ENCODE data around the gene GUK1. TPM values are rescaled to one million over a fixed set of nuclear protein-coding genes. Genes with fewer than 3 reads are reported as not detected.

GUK1 gene
- total RNA-seq, 1 donor from 2014 or later, result 299 TPM

GRCh38 chr1:228101614-228101993, 38.5 kb upstream of the GUK1 start:
- peaks cover 0 to 43% of the 10 kb centered on the region in 2 donors for H3K36me3 ChIP-seq
- TF ChIP-seq POLR2A (IDR thresholded peaks at IDR 0.05), result no peak
- no peak for TF ChIP-seq POLR2AphosphoS5 (IDR thresholded peaks at IDR 0.05; ENCODE audit: insufficient read depth in 1 of 2, low read depth in 1 of 2)
- no peak for TF ChIP-seq CTCF (IDR thresholded peaks at IDR 0.05)
- no peaks in the 10 kb centered on the region for H3K9me3 ChIP-seq
- H3K27me3 ChIP-seq, result no peaks in the 10 kb centered on the region
- peaks cover 37% of the 10 kb centered on the region for H3K4me1 ChIP-seq
- DNase-seq (ENCODE audit: extremely low spot score in 2 of 2), result peak in 1 of 2 donors; percentile 87
- H3K27ac ChIP-seq, result peak overlapping the region; percentile 91
- intact Hi-C loops (cut with DNase I), result no loop called here
- H3K4me3 ChIP-seq, result peak overlapping the region; percentile 83 to 93

- Histone ChIP-seq H3K9me3 (no peaks in the 10 kb centered on the region), H3K4me3 (peak overlapping the region; percentile 83 to 93), H3K4me1 (peaks cover 32% of the 10 kb centered on the region), H3K36me3 (peaks cover 0 to 43% of the 10 kb centered on the region in 2 donors), H3K27me3 (no peaks in the 10 kb centered on the region), H3K27ac (peak overlapping the region; percentile 91)
- TF ChIP-seq POLR2A (IDR thresholded peaks at IDR 0.05), result no peak
- intact Hi-C loops (cut with DNase I), result no loop called here
- DNase-seq (ENCODE audit: extremely low spot score in 2 of 2), result no peak
Observed at GRCh38 chr1:228101994-228102790, 37.9 kb upstream of the GUK1 start.

- TF ChIP-seq POLR2AphosphoS5 (IDR thresholded peaks at IDR 0.05; ENCODE audit: insufficient read depth in 1 of 2, low read depth in 1 of 2), result peak; percentile 87 to 89
- peak in 1 of 2 donors; percentile 48 for TF ChIP-seq POLR2A (IDR thresholded peaks at IDR 0.05)
- TF ChIP-seq CTCF (IDR thresholded peaks at IDR 0.05), result peak in 1 of 3 experiments; percentile 4
- peak within 1 kb of the TSS; percentile 83 to 93 for H3K4me3 ChIP-seq
- H3K9me3 ChIP-seq, result no peaks in the 10 kb centered on the region
- DNase-seq (ENCODE audit: extremely low spot score in 2 of 2), result no peak
- H3K27ac ChIP-seq, result peak within 1 kb of the TSS; percentile 91
- intact Hi-C loops (cut with DNase I), result no loop called here
- peaks cover 0 to 40% of the 10 kb centered on the region in 2 donors for H3K36me3 ChIP-seq
- H3K27me3 ChIP-seq, result no peaks in the 10 kb centered on the region
- peaks cover 32% of the 10 kb centered on the region for H3K4me1 ChIP-seq
Observed at GRCh38 chr1:228102791-228103620, 37.1 kb upstream of the GUK1 start, which contains the start of gene C1orf35. Gene C1orf35 (minus strand): TSS chr1:228103325. CDS start chr1:228103227, 98 bp downstream.

- no peak for DNase-seq (ENCODE audit: extremely low spot score in 2 of 2)
- H3K27ac ChIP-seq, result no peak overlapping the region
- peaks cover 41% of the 10 kb centered on the region for H3K4me1 ChIP-seq
- H3K9me3 ChIP-seq, result no peaks in the 10 kb centered on the region
- intact Hi-C loops (cut with DNase I), result no loop called here
- no peaks in the 10 kb centered on the region for H3K27me3 ChIP-seq
- H3K4me3 ChIP-seq, result no peak overlapping the region
- H3K36me3 ChIP-seq, result peaks cover 0 to 23% of the 10 kb centered on the region in 2 donors
- TF ChIP-seq CTCF (IDR thresholded peaks at IDR 0.05) (no peak), POLR2A (IDR thresholded peaks at IDR 0.05) (no peak), POLR2AphosphoS5 (IDR thresholded peaks at IDR 0.05; ENCODE audit: insufficient read depth in 1 of 2, low read depth in 1 of 2) (no peak)
Observed at GRCh38 chr1:228104526-228105269, 35.4 kb upstream of the GUK1 start.

Data from vagina (tissue), 2 donors.